Naive thymus-derived CD8-positive, alpha-beta T cell (primary cell): ENCODE data around the gene POU2F1. TPM values are rescaled to one million over a fixed set of nuclear protein-coding genes. Genes with fewer than 3 reads are reported as not detected.
A peak's percentile ranks its signal among the peaks of the same experiment; 100 is the strongest.

Experiments
- ATAC-seq, 2 donors: fragments of 150-1000 bp; cut with Tn5 transposase in 1 of 2; sonication (Bioruptor Pico), chemical (Tn5 transposase) in 1 of 2; 1 replicate in 1 of 2; 2 replicates in 1 of 2; pipeline ENCODE4 v1.10.0; 2021; ENCODE audit warnings: mild to moderate bottlenecking in 2 of 2, moderate library complexity in 2 of 2
- POLR2A ChIA-PET: fragments of 350-600 bp; sonication (Branson Sonifier 250); formaldehyde crosslinking; loops from one replicate; lab custom pipeline; 2021; ENCODE audit warnings: antibody characterized with exemption; lab: Charles Lee
- DNase-seq, 10 donors: peaks; one replicate each; pipeline versions ENCODE4 v3.0.0 to v3.0.0-alpha.2; 2020 to 2022
- H3K27ac Mint-ChIP-seq, 10 donors: one replicate each; pipeline ENCODE4 v1.8.0; 2020 to 2022; ENCODE audit warnings: mild to moderate bottlenecking in 10 of 10, mixed read lengths in 10 of 10, moderate library complexity in 4 of 10, inconsistent platforms in 1 of 10
- H3K27me3 Mint-ChIP-seq, 5 donors: one replicate each; pipeline ENCODE4 v1.8.0; 2021 to 2022; ENCODE audit warnings: mixed read lengths in 5 of 5
- H3K36me3 Mint-ChIP-seq, 3 donors: one replicate each; pipeline ENCODE4 v1.8.0; 2020 to 2022; ENCODE audit warnings: mixed read lengths in 3 of 3, mild to moderate bottlenecking in 2 of 3, inconsistent platforms in 1 of 3
- H3K4me1 Mint-ChIP-seq, 4 donors: one replicate each; pipeline ENCODE4 v1.8.0; 2021 to 2022; ENCODE audit warnings: mixed read lengths in 4 of 4
- H3K4me3 Mint-ChIP-seq, 10 donors: one replicate each; pipeline ENCODE4 v1.8.0; 2020 to 2022; ENCODE audit warnings: mild to moderate bottlenecking in 10 of 10, mixed read lengths in 10 of 10, moderate library complexity in 6 of 10, inconsistent platforms in 1 of 10
- H3K9me3 Mint-ChIP-seq, 9 donors: one replicate each; pipeline ENCODE4 v1.8.0; 2020 to 2022; ENCODE audit warnings: mixed read lengths in 9 of 9, mild to moderate bottlenecking in 3 of 9, inconsistent platforms in 1 of 9, moderate library complexity in 1 of 9
- polyA plus RNA-seq, 3 donors: library from polyadenylated mRNA; unstranded; fragments of 300-500 nt; fragmentation: Illumina TruSeq; gene quantifications; one replicate each; pipeline ENCODE4 v1.2.3, GENCODE V29; 2021
- total RNA-seq, 8 experiments: library from RNA in 2 of 8; stranded (reverse) in 2 of 8; gene quantifications; one replicate each; pipeline ENCODE4 v1.2.3 and lab custom pipeline; 2021 to 2026

The POU2F1 gene
- total and polyA plus RNA-seq, 5 experiments from 2014 or later = 5.0 to 22.9 (median 9.8) TPM

DNA sequence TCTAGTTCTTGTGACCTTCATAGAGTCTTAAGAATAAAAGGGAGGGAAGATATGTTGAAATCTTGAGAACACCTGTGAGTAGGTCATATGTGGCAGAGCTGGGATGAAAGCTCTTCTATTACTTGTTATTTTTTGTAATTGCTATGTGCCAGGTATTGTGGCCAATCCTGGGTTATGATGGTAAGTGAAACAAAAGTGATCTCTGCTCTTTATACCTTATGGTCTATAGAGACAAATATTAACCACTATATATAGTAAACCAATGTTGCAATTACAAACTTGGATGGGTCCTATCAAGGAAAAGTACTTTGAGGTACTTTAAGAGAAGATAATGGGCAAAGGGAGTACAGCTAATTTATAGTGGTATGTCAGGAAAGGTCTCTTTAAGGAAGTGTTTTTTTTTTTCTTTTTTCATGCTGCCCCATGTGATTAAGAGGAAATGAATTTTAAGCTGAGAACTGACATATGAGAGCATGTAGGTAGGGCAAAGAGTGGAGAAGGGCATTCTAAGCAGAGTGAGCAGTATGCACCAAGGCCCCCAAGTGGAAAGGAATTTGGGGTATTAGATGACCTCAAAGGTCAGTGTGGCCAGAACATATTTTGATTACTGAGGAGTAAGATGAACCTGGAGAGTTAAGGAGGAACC is 43.3 kb downstream of the POU2F1 start:
- peak in 3 of 10 donors; percentile 9 to 24 (median 17) for DNase-seq
- H3K27me3 Mint-ChIP-seq = no peaks in the 10 kb centered on the region
- no peak overlapping the region for H3K27ac Mint-ChIP-seq
- H3K9me3 Mint-ChIP-seq = no peaks in the 10 kb centered on the region
- POLR2A ChIA-PET = interaction anchor here (0.5 to 1.2 kb wide), 2 partner anchors 9 to 12 kb away, joined by 3 read pairs; no protein-coding TSS in a partner anchor
- no peak overlapping the region for H3K4me3 Mint-ChIP-seq
- peak; percentile 52 to 59 for ATAC-seq
- peaks cover 13 to 36% (median 26%) of the 10 kb centered on the region in 4 donors for H3K4me1 Mint-ChIP-seq
- no peaks in the 10 kb centered on the region for H3K36me3 Mint-ChIP-seq

DNA sequence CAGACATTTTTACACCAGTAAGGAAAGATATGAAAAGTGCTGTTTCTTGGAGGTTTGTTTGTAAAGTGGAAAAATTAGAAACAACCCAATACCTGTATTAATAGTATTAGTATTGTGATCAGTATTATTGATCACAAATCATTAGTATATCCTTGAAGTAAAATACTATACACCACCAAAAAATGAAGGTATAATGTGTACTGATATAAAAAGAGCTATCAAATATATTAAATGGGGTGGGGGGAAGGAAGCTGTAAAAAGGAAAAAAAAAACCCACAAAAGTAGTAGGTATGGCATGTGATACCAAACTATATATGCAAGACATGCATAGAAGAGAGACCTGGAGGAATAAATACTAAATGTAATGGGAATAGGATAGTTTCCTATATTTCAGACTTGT is 46.3 kb downstream of the POU2F1 start:
- POLR2A ChIA-PET = interaction anchor here (0.7 to 4.5 kb wide), 4 partner anchors 16 to 172 kb away, joined by 5 to 15 read pairs (median 7); partner anchors contain the start of gene POU2F1
- H3K4me3 Mint-ChIP-seq = no peak overlapping the region
- no peaks in the 10 kb centered on the region for H3K9me3 Mint-ChIP-seq
- peaks cover 13 to 29% (median 24%) of the 10 kb centered on the region in 4 donors for H3K4me1 Mint-ChIP-seq
- H3K27ac Mint-ChIP-seq = no peak overlapping the region
- no peaks in the 10 kb centered on the region for H3K27me3 Mint-ChIP-seq
- DNase-seq (no peak), ATAC-seq (no peak)
- H3K36me3 Mint-ChIP-seq = no peaks in the 10 kb centered on the region

DNA sequence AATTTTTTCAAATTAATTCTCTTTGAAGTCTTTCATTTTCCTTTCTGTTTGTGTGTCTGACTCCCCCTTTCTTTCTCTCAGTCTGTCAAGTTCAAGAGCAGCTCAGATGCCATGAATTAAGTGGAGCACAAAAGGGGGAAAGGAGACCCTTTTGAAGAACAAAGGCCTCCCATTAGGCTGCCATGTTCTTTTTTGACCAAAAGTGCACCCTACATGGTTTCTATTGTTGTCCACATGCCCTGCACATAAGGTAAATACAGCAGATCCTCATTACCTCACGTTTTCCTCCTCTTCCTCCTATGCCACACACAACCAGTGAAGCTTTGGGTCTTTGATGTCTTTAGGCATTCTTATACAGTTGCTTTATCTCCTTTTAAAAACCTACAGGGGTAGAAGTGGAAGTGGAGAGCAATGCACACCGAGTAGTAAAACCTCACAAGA is 47.7 kb downstream of the POU2F1 start:
- Mint-ChIP-seq H3K27me3 (no peaks in the 10 kb centered on the region), H3K4me1 (peaks cover 20 to 42% (median 35%) of the 10 kb centered on the region in 4 donors), H3K9me3 (no peaks in the 10 kb centered on the region), H3K4me3 (no peak overlapping the region), H3K27ac (no peak overlapping the region), H3K36me3 (no peaks in the 10 kb centered on the region)
- no peak for ATAC-seq
- POLR2A ChIA-PET = interaction anchor here (4.5 kb wide), 1 partner anchor 48 kb away, joined by 15 read pairs; the partner anchor contains the start of gene POU2F1
- no peak for DNase-seq

DNA sequence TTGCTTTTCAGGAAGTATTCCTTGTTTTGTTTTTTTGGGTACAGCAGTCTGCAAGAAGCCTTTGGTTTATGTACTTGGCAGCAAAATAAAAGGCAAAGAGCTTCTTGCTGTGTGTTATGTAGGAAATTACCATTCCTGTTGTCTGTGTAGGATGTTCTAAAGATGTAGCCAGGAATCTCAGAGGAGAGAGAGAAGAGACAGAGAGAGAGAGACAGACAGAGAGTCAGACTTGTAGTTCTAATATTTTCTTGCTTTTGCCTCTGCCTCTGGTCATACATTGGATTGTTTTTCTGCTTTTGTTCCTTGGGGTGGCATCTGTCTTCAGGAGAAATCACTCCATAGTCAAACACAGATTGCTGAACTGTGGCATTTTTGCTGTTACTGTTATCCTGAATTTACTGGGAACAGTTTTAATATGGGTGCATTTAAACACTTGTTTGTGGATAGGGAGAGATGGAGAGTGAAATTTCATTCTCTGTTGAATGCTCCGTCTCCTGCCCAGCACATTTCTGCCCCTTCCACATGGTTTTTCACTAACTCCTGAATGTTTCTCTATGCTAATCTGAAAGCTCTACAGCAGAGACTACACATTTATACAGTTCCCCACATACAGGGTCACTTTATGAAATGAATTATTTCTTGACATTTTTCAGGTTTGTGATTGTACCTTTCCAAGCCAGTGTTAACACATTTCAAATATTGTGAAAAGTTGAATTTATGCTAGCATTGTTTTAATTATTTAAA is 49.8 kb downstream of the POU2F1 start:
- no peak for DNase-seq
- Mint-ChIP-seq H3K27me3 (no peaks in the 10 kb centered on the region), H3K36me3 (peaks cover 0 to 2% (median 0%) of the 10 kb centered on the region in 3 donors), H3K9me3 (no peaks in the 10 kb centered on the region), H3K27ac (peak overlapping the region in 1 of 10 donors; percentile 0), H3K4me3 (no peak overlapping the region), H3K4me1 (peaks cover 23 to 53% (median 46%) of the 10 kb centered on the region in 4 donors)
- ATAC-seq = no peak
- POLR2A ChIA-PET = interaction anchor here (0.6 kb wide), 1 partner anchor 214 kb away, joined by 5 read pairs; no protein-coding TSS in a partner anchor

DNA sequence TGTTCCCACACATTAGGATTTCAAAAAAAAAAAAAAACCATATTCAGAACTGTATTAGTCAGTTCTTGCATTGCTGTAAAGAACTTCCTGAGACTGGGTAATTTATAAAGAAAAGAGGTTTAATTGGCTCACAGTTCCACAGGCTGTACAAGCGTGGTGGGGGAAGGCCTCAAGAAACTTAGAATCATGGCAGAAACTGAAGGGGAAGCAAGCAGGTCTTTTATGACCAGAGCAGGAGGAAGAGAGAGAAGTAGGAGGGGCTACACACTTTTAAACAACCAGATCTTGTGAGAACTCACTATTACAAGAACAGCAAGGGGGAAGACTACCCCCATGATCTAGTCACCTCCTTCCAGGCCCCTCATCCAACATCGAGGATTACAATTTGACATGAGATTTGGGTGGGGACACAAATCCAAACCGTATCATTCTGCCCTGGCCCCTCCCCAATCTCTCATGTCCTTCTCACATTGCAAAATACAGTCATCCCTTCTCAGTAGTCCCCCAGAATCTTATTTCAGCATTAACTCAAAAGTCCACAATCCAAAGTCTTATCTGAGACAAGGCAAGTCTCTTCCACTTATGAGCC is 51.8 kb downstream of the POU2F1 start:
- H3K4me3 Mint-ChIP-seq = peak overlapping the region in 1 of 10 donors; percentile 22
- H3K27ac Mint-ChIP-seq = peak overlapping the region in 3 of 10 donors; percentile 4 to 78 (median 36)
- no peaks in the 10 kb centered on the region for H3K27me3 Mint-ChIP-seq
- ATAC-seq (no peak), DNase-seq (no peak)
- no peaks in the 10 kb centered on the region for H3K9me3 Mint-ChIP-seq
- H3K36me3 Mint-ChIP-seq = peaks cover 0 to 2% (median 0%) of the 10 kb centered on the region in 3 donors
- POLR2A ChIA-PET = no interaction called here
- peaks cover 27 to 60% (median 45%) of the 10 kb centered on the region in 4 donors for H3K4me1 Mint-ChIP-seq

DNA sequence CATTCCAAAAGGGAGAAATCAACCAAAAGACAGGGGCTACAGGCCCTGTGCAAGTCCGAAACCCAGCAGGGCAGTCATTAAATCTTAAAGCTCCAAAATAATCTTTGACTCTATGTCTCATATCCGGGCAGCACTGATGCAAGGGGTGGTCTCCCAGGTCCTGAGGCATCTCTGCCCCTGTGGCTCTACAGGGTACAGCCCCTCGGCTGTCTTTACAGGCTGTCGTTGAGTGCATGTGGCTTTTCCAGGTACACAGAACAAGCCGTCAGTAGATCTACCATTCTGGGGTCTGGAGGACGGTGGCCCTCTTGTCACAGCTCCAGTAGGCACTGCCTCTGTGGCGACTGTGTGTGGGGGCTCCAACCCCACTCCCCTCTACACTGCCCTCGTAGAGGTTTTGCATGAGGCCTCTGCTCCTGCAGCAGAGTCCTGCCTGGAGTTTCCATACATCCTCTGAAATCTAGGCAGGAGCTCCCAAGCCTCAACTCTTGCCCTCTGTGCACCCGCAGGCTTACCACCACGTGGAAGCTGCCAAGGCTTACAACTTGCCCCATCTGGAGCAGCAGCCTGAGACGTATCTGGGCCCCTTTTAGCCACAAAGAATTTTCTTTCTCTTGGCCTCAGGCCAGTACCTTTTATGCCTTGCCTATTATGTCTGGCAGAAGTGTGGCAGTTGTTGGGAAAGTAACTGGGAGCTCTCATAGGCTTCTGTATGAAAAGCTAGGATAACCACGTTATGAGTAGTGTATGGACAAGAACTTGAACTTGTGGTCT is 52.5 kb downstream of the POU2F1 start:
- no peak for ATAC-seq
- no peak for DNase-seq
- H3K36me3 Mint-ChIP-seq = peaks cover 0 to 2% (median 0%) of the 10 kb centered on the region in 3 donors
- peaks cover 27 to 61% (median 45%) of the 10 kb centered on the region in 4 donors for H3K4me1 Mint-ChIP-seq
- no peak overlapping the region for H3K4me3 Mint-ChIP-seq
- H3K27ac Mint-ChIP-seq = peak overlapping the region in 1 of 10 donors; percentile 4
- H3K27me3 Mint-ChIP-seq = no peaks in the 10 kb centered on the region
- H3K9me3 Mint-ChIP-seq = no peaks in the 10 kb centered on the region
- POLR2A ChIA-PET = interaction anchor here (0.6 kb wide), 1 partner anchor 28 kb away, joined by 6 read pairs; no protein-coding TSS in a partner anchor

DNA sequence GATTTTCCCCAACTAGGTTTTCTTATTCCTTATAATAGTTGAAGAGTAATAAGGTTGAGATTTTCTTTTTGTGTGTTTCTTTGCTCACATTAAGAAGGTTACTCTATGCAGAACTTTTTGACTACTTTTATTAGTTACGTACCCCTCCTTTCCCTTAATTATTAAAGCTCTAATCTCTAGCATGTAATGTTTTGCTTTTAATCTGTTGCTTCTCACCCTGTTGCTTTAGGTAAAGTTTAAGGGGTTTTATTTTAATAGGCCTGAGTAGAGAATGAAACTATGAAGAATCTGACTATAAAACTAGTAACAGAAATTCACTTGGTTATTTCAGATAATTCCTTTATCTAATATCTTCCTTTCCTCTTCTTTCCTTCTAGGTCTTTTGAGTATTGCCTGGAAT is 53.4 kb downstream of the POU2F1 start:
- no peak for ATAC-seq
- peaks cover 27 to 58% (median 41%) of the 10 kb centered on the region in 4 donors for H3K4me1 Mint-ChIP-seq
- POLR2A ChIA-PET = no interaction called here
- DNase-seq = no peak
- H3K9me3 Mint-ChIP-seq = no peaks in the 10 kb centered on the region
- no peaks in the 10 kb centered on the region for H3K27me3 Mint-ChIP-seq
- no peak overlapping the region for H3K27ac Mint-ChIP-seq
- no peak overlapping the region for H3K4me3 Mint-ChIP-seq
- H3K36me3 Mint-ChIP-seq = peaks cover 0 to 2% (median 0%) of the 10 kb centered on the region in 3 donors

DNA sequence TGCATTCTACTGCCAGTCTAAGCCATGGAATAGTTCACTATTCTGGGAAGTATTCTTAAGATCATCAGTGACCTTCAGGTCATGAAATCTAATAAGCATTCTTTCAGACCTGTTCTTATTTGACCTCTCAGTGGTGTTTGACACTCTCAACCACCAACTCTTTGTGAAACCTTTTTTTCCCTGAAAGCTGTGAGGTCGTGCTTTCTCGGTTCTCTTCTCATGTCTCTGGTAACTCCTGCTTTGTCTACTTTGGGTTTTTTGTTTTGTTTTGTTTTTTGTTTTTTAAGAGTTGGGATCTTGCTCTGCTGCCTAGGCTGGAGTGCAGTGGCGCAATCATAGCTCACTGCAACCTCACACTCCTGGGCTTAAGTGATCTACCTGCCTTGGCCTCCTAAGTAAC is 56.3 kb downstream of the POU2F1 start:
- H3K4me1 Mint-ChIP-seq = peaks cover 21 to 62% (median 36%) of the 10 kb centered on the region in 4 donors
- H3K4me3 Mint-ChIP-seq = no peak overlapping the region
- ATAC-seq (no peak), DNase-seq (no peak)
- H3K27me3 Mint-ChIP-seq = no peaks in the 10 kb centered on the region
- H3K27ac Mint-ChIP-seq = peak overlapping the region in 2 of 10 donors; percentile 44 to 61
- peaks cover 0 to 2% (median 0%) of the 10 kb centered on the region in 9 donors for H3K9me3 Mint-ChIP-seq
- H3K36me3 Mint-ChIP-seq = peaks cover 0 to 2% (median 0%) of the 10 kb centered on the region in 3 donors
- POLR2A ChIA-PET = no interaction called here

DNA sequence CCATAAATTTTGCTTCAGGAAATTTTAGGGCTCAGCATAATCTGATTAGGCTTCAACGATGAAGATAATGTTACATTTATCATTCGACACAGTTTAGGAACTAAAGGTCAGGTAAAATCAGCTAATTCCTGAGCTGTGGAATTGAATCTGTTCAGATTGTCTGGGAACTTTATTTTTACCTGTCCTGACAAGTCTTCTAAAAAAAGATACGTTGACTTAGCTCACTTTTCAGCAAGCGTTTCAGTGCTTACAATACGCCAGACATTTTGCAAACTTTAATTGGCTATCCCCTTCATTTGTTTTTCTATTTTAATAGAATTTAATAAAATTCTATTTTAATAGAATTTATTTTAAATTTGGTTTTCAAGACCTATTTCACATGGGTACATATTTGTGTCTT is 57.8 kb downstream of the POU2F1 start:
- Mint-ChIP-seq H3K36me3 (peaks cover 0 to 7% (median 0%) of the 10 kb centered on the region in 3 donors), H3K4me1 (peaks cover 19 to 60% (median 28%) of the 10 kb centered on the region in 4 donors), H3K4me3 (no peak overlapping the region), H3K9me3 (peaks cover 0 to 2% (median 0%) of the 10 kb centered on the region in 9 donors), H3K27ac (no peak overlapping the region), H3K27me3 (no peaks in the 10 kb centered on the region)
- ATAC-seq = no peak
- POLR2A ChIA-PET = no interaction called here
- no peak for DNase-seq

DNA sequence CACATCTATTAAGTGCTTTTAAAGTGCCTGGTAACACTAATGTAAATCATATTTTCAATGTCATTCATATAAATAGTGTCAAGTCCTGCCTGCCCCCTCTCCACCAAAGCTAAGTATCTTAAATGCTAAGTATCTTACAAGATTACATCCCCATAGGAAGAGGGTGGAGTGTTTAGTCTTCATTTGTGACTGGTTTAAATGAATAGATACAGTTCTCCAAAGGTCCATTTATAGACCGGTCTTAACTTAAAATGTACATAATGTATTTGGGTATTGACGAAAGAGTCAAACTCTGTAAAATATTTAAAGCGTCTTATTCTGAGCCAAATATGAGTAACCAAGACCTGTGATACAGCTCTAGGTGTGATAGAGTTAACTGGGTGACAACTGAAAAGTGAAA is 60.2 kb downstream of the POU2F1 start:
- POLR2A ChIA-PET = no interaction called here
- Mint-ChIP-seq H3K9me3 (peaks cover 0 to 2% (median 0%) of the 10 kb centered on the region in 9 donors), H3K27me3 (no peaks in the 10 kb centered on the region), H3K27ac (no peak overlapping the region), H3K4me1 (peaks cover 16 to 48% (median 22%) of the 10 kb centered on the region in 4 donors), H3K36me3 (peaks cover 0 to 5% (median 0%) of the 10 kb centered on the region in 3 donors), H3K4me3 (no peak overlapping the region)
- ATAC-seq (no peak), DNase-seq (no peak)

DNA sequence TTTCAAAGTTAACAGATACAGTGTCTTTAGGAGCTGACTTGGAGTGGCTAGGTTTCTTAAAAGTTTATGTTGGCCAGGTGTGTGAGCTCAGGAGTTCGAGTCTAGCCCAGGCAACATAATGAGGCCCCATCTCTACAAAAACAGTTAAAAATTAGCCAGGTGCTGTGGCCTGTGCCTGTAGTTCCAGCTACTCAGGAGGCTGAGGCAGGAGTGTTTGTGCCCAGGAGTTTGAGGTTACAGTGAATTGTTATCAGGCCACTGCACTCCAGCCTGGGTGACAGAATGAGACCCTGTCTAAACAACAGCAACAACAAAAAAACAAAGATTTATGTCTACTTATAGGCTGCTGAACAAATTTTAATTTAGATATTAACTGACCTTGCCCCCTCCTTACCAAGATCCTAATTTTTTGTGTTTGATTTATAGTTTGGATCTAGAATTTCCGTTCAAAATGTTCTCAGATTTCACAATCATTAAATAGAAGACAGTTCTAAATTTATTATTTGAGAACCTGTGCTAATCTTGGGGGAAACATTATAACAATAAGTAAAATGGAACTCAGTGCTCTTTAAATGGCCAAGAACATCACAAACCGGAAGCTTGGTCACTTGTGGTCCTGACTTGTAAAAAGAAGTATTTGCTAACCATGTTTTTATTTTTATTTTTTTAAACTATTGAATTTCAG is 67.8 kb downstream of the POU2F1 start:
- peaks cover 9 to 49% (median 35%) of the 10 kb centered on the region in 4 donors for H3K4me1 Mint-ChIP-seq
- no peak overlapping the region for H3K4me3 Mint-ChIP-seq
- H3K36me3 Mint-ChIP-seq = peaks cover 0 to 6% (median 0%) of the 10 kb centered on the region in 3 donors
- ATAC-seq (no peak), DNase-seq (no peak)
- POLR2A ChIA-PET = interaction anchor here (0.6 kb wide), 1 partner anchor 251 kb away, joined by 3 read pairs; no protein-coding TSS in a partner anchor
- no peak overlapping the region for H3K27ac Mint-ChIP-seq
- H3K27me3 Mint-ChIP-seq = no peaks in the 10 kb centered on the region
- H3K9me3 Mint-ChIP-seq = peaks cover 0 to 3% (median 0%) of the 10 kb centered on the region in 9 donors
